H1 (cell line): ENCODE results near the gene FOXN3. TPM values are rescaled to one million over a fixed set of nuclear protein-coding genes. Genes with fewer than 3 reads are reported as not detected.

ENCODE experiments used
- CTCF ChIA-PET: fragments of 300-600 bp; sonication (Branson Sonifier 250); formaldehyde crosslinking; loops from one replicate; lab custom pipeline; 2021; ENCODE audit not compliant: partially characterized antibody; lab: Charles Lee
- POLR2A ChIA-PET: fragments of 300-600 bp; sonication (Branson Sonifier 250); formaldehyde crosslinking; loops from one replicate; lab custom pipeline; 2021; ENCODE audit warnings: inconsistent platforms; ENCODE audit not compliant: partially characterized antibody; lab: Charles Lee
- DNase-seq, 2 experiments: peaks; one replicate each; pipeline versions ENCODE4 v3.0.0 to v3.0.0-alpha.2; 2010 to 2022; ENCODE audit warnings: low spot score in 2 of 2, low read depth in 1 of 2, mixed read lengths in 1 of 2
- FAIRE-seq: peaks from 2 replicates; lab custom pipeline; 2011; peaks lifted over from hg19 to GRCh38; lab: Jason Lieb, UNC
- H2AFZ ChIP-seq: 2 replicates; pipeline ENCODE4 v1.8.1; 2012; ENCODE audit warnings: low read length, inconsistent platforms
- H2AK5ac ChIP-seq: 2 replicates; pipeline ENCODE4 v1.6.1; 2013; ENCODE audit warnings: low read depth, low read length
- H2BK120ac ChIP-seq: replicated peaks from 2 replicates; pipeline ENCODE3; 2013; ENCODE audit warnings: low read depth, low read length, inconsistent platforms
- H2BK12ac ChIP-seq: 2 replicates; pipeline ENCODE4 v1.6.1; 2013; ENCODE audit warnings: low read depth, low read length
- H2BK15ac ChIP-seq: 2 replicates; pipeline ENCODE4 v1.6.1; 2013; ENCODE audit warnings: low read length
- H2BK20ac ChIP-seq: 2 replicates; pipeline ENCODE4 v1.6.1; 2013; ENCODE audit warnings: low read length
- H2BK5ac ChIP-seq: 2 replicates; pipeline ENCODE4 v1.6.1; 2013; ENCODE audit warnings: low read depth, low read length
- H3K14ac ChIP-seq: 2 replicates; pipeline ENCODE4 v1.6.1; 2013; ENCODE audit warnings: inconsistent platforms; ENCODE audit not compliant: insufficient read length
- H3K18ac ChIP-seq: 2 replicates; pipeline ENCODE4 v1.6.1; 2013; ENCODE audit warnings: low read length; ENCODE audit errors: extremely low read depth
- H3K23ac ChIP-seq: 2 replicates; pipeline ENCODE4 v1.6.1; 2013; ENCODE audit warnings: inconsistent platforms; ENCODE audit not compliant: insufficient read length
- H3K23me2 ChIP-seq: 2 replicates; pipeline ENCODE4 v1.6.1; 2013; ENCODE audit warnings: low read depth, low read length
- H3K27ac ChIP-seq: 2 replicates; pipeline ENCODE4 v1.6.1; 2011; ENCODE audit warnings: low read depth, low read length, inconsistent platforms
- H3K27me3 ChIP-seq, 4 experiments: replicated peaks in 1 of 4; 1 replicate in 1 of 4; 2 replicates in 3 of 4; pipeline versions ENCODE4 v1.6.1 to v1.8.1; 2011 to 2013; ENCODE audit warnings: low read length in 3 of 4, mild to moderate bottlenecking in 3 of 4, inconsistent platforms in 2 of 4, mixed read lengths in 2 of 4, moderate library complexity in 1 of 4; ENCODE audit not compliant: control insufficient read depth in 3 of 4, insufficient read depth in 3 of 4; ENCODE audit errors: extremely low read depth in 1 of 4
- H3K36me3 ChIP-seq, 4 experiments: 2 replicates each; pipeline versions ENCODE4 v1.6.1 to v1.8.1; 2011 to 2013; ENCODE audit warnings: mild to moderate bottlenecking in 4 of 4, low read length in 3 of 4, moderate library complexity in 2 of 4, control low read depth in 1 of 4, inconsistent platforms in 1 of 4; ENCODE audit not compliant: insufficient read depth in 4 of 4, control insufficient read depth in 2 of 4
- H3K4ac ChIP-seq: replicated peaks from 2 replicates; pipeline ENCODE3; 2013; ENCODE audit warnings: low read length, low read depth, mixed read lengths, inconsistent platforms; ENCODE audit not compliant: insufficient read length
- H3K4me1 ChIP-seq, 4 experiments: replicated peaks in 1 of 4; 1 replicate in 1 of 4; 2 replicates in 3 of 4; pipeline versions ENCODE4 v1.6.1 to v1.8.1; 2011 to 2013; ENCODE audit warnings: low read length in 3 of 4, inconsistent platforms in 2 of 4, mixed read lengths in 1 of 4; ENCODE audit not compliant: insufficient read depth in 4 of 4, control insufficient read depth in 3 of 4
- H3K4me2 ChIP-seq, 2 experiments: 2 replicates each; pipeline versions ENCODE4 v1.6.1 to v1.8.1; 2011 to 2013; ENCODE audit warnings: low read depth in 2 of 2, low read length in 2 of 2, control low read depth in 1 of 2, inconsistent platforms in 1 of 2, mild to moderate bottlenecking in 1 of 2; ENCODE audit not compliant: insufficient read depth in 1 of 2
- H3K4me3 ChIP-seq, 4 experiments: fragments of 200-600, 300-600 bp in 1 of 4; sonication (generic), shearing (Covaris generic), sonication (Bioruptor Twin) in 1 of 4; 2 replicates each; pipeline versions ENCODE4 v1.5.1 to v1.8.1; 2011 to 2016; ENCODE audit warnings: low read length in 4 of 4, low read depth in 3 of 4, control low read depth in 2 of 4, inconsistent platforms in 2 of 4, mild to moderate bottlenecking in 2 of 4, mixed read lengths in 1 of 4, moderate library complexity in 1 of 4; ENCODE audit not compliant: insufficient read depth in 2 of 4; ENCODE audit errors: extremely low read depth in 1 of 4
- H3K56ac ChIP-seq: replicated peaks from 2 replicates; pipeline ENCODE3; 2013; ENCODE audit warnings: low read depth, mild to moderate bottlenecking, mixed read lengths, low read length, inconsistent platforms; ENCODE audit not compliant: insufficient read length
- H3K79me1 ChIP-seq: 2 replicates; pipeline ENCODE4 v1.6.1; 2013; ENCODE audit warnings: low read depth, low read length, control low read depth
- H3K79me2 ChIP-seq, 2 experiments: 2 replicates each; pipeline versions ENCODE4 v1.6.1 to v1.8.1; 2012 to 2013; ENCODE audit warnings: low read length in 2 of 2, mild to moderate bottlenecking in 2 of 2, inconsistent platforms in 1 of 2; ENCODE audit not compliant: insufficient read depth in 2 of 2, control insufficient read depth in 1 of 2
- H3K9ac ChIP-seq, 4 experiments: replicated peaks in 1 of 4; 1 replicate in 1 of 4; 2 replicates in 3 of 4; pipeline versions ENCODE4 v1.6.1 to v1.8.1; 2011 to 2013; ENCODE audit warnings: low read depth in 3 of 4, low read length in 3 of 4, control low read depth in 2 of 4, mild to moderate bottlenecking in 2 of 4, moderate library complexity in 2 of 4, inconsistent platforms in 1 of 4; ENCODE audit errors: extremely low read depth in 1 of 4
- H3K9me3 ChIP-seq, 2 experiments: 2 replicates each; pipeline versions ENCODE4 v1.6.1 to v1.8.1; 2012 to 2013; ENCODE audit warnings: mild to moderate bottlenecking in 2 of 2, moderate library complexity in 2 of 2, control low read depth in 1 of 2, inconsistent platforms in 1 of 2, low read depth in 1 of 2, low read length in 1 of 2, mixed read lengths in 1 of 2; ENCODE audit not compliant: insufficient read depth in 2 of 2
- H4K20me1 ChIP-seq, 2 experiments: replicated peaks in 1 of 2; 2 replicates each; pipeline versions ENCODE3 to v1.8.1; 2011 to 2013; ENCODE audit warnings: inconsistent platforms in 2 of 2, low read length in 2 of 2, mild to moderate bottlenecking in 1 of 2; ENCODE audit not compliant: insufficient read depth in 2 of 2, control insufficient read depth in 1 of 2
- H4K5ac ChIP-seq: 2 replicates; pipeline ENCODE4 v1.6.1; 2013; ENCODE audit warnings: low read length, low read depth, mixed read lengths, inconsistent platforms; ENCODE audit not compliant: insufficient read length
- H4K8ac ChIP-seq: 2 replicates; pipeline ENCODE4 v1.8.0; 2013; ENCODE audit warnings: mild to moderate bottlenecking, moderate library complexity, low read length, inconsistent platforms; ENCODE audit not compliant: insufficient read depth; ENCODE audit errors: extremely low read depth
- H4K91ac ChIP-seq: replicated peaks from 2 replicates; pipeline ENCODE3; 2013; ENCODE audit warnings: low read length, mixed read lengths, inconsistent platforms; ENCODE audit not compliant: insufficient read length
- JUND ChIP-seq: IDR thresholded peaks from 2 replicates; pipeline ENCODE4 v1.6.1; 2011; ENCODE audit warnings: mild to moderate bottlenecking, improper control_type of control experiment, low read length
- KDM4A ChIP-seq: IDR thresholded peaks from one replicate; pipeline ENCODE4 v1.7.1; 2012; ENCODE audit warnings: low read depth, mild to moderate bottlenecking, moderate library complexity, low read length, inconsistent platforms; ENCODE audit not compliant: severe bottlenecking
- POLR2AphosphoS5 ChIP-seq: IDR thresholded peaks from 2 replicates; pipeline ENCODE4 v1.6.1; 2011; ENCODE audit warnings: low read depth, low read length
- WGBS, 2 experiments: shearing (Covaris generic) in 1 of 2; methylation state at CpG; one replicate each; pipeline versions ENCODE4 v1.1.6 to v1.1.7; 2013 to 2015; ENCODE audit warnings: low lambda C conversion rate in 2 of 2, mixed read lengths in 2 of 2, inconsistent platforms in 1 of 2, low coverage in 1 of 2, missing lambda C conversion rate in 1 of 2; ENCODE audit not compliant: insufficient replicate concordance in 2 of 2, insufficient coverage in 1 of 2, insufficient read length in 1 of 2; ENCODE audit errors: extremely low coverage in 1 of 2, missing lambda C conversion rate in 1 of 2; 5-methylcytosine and 5-hydroxymethylcytosine counted together
- polyA plus RNA-seq, 7 experiments: library from polyadenylated mRNA; depleted of rRNA in 3 of 7; stranded (reverse) in 5 of 7; unstranded in 2 of 7; fragments of >200 nt in 5 of 7; fragments of 200-250 nt in 2 of 7; gene quantifications; 1 replicate in 5 of 7; 2 replicates in 1 of 7; 4 replicates in 1 of 7; pipeline versions ENCODE4 v1.2.1 to v1.2.3, GENCODE V29; 2011 to 2013; ENCODE audit warnings: missing spikeins in 2 of 7, mixed read lengths in 2 of 7
- total RNA-seq: library from RNA; stranded (reverse); fragmentation: NEBNext Ultra II Directional; extraction: Animal tissue kit (Norgen Biotek cat#: 25700); gene quantifications from 2 replicates; pipeline ENCODE4 v1.2.1, GENCODE V29; 2021
- TF ChIP-seq, protein P1 (sequence below): IDR thresholded peaks from 2 replicates; pipeline ENCODE4 v1.6.1; 2012; ENCODE audit warnings: inconsistent platforms

FOXN3 gene
- total and polyA plus RNA-seq, 2 of the 8 experiments (the other 6 are each of a cell fraction or from before 2014, with no cell fraction given) = 52.6 to 178 TPM

DNA sequence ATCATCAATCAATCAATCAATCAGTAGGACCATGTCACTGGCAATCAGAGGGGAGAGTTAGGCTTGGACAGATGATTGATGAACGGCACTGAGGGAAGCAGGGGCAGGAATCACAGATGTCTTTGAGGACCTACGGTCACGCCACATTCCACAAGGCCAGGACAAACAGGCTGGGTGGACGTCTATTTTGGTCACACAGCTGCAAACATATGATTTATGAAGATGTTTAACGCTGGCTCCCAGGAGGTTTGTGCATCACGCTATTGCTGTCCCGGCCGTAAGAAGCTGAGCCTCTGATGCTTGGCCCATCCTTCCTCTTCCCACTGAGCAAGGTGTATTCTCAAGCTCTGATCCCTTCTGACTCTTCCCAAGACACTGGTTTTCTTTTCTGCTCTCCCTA lies 160.8 kb downstream of the FOXN3 start:
- H4K5ac ChIP-seq = no peak overlapping the region
- H3K23ac ChIP-seq = no peak overlapping the region
- POLR2A ChIA-PET = no interaction called here
- no peaks in the 10 kb centered on the region for H3K9me3 ChIP-seq
- H3K14ac ChIP-seq = no peak overlapping the region
- DNase-seq = no peak
- TF ChIP-seq JUND = no peak
- TF ChIP-seq KDM4A = no peak
- TF ChIP-seq, protein P1, sequence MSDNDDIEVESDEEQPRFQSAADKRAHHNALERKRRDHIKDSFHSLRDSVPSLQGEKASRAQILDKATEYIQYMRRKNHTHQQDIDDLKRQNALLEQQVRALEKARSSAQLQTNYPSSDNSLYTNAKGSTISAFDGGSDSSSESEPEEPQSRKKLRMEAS = no peak
- TF ChIP-seq POLR2AphosphoS5 = 0 out of 2 replicates have a peak, but pooled peaks have one; percentile 39
- TF ChIP-seq, all 59 proteins: peak for 1
- Histone ChIP-seq H4K8ac (no peak overlapping the region), H3K79me2 (peaks cover 6 to 92% of the 10 kb centered on the region in 2 experiments), H2AFZ (no peak overlapping the region), H3K27ac (no peak overlapping the region), H3K23me2 (no peaks in the 10 kb centered on the region), H3K56ac (no peak overlapping the region), H3K4me2 (no peak overlapping the region), H2AK5ac (no peak overlapping the region), H4K91ac (no peak overlapping the region), H3K4me3 (no peak overlapping the region), H3K9ac (no peak overlapping the region), H3K36me3 (peaks cover 0 to 6% (median 3%) of the 10 kb centered on the region in 4 experiments; a peak in 4 of 8 replicates), H2BK12ac (no peak overlapping the region), H3K79me1 (peaks cover 17% of the 10 kb centered on the region; the same call in 1 of the 2 replicates), H2BK120ac (no peak overlapping the region), H2BK15ac (no peak overlapping the region), H3K4ac (no peak overlapping the region), H2BK20ac (no peak overlapping the region), H4K20me1 (peaks cover 6 to 10% of the 10 kb centered on the region in 2 experiments), H3K27me3 (no peaks in the 10 kb centered on the region), H3K4me1 (peaks cover 0 to 8% (median 2%) of the 10 kb centered on the region in 4 experiments; a peak in 3 of 7 replicates), H2BK5ac (no peak overlapping the region), H3K18ac (no peak overlapping the region)
- 87% methylated on average over 8 of the region's 8 CpGs; no CpG with 5 or more reads in 1 of the 2 experiments for WGBS, 2 experiments
- FAIRE-seq = no peak
- CTCF ChIA-PET = interaction anchor here (0.8 to 1.7 kb wide), 4 partner anchors 11 to 52 kb away, joined by 3 to 6 read pairs (median 3); no protein-coding TSS in a partner anchor
